ENCODE results near the gene ZNF324.
"Not testable (repeated sequence)": the region's sequence is repeated elsewhere in the genome, so short reads cannot be mapped to it uniquely, and the experiment has no call there.

Gene ZNF324

DNA sequence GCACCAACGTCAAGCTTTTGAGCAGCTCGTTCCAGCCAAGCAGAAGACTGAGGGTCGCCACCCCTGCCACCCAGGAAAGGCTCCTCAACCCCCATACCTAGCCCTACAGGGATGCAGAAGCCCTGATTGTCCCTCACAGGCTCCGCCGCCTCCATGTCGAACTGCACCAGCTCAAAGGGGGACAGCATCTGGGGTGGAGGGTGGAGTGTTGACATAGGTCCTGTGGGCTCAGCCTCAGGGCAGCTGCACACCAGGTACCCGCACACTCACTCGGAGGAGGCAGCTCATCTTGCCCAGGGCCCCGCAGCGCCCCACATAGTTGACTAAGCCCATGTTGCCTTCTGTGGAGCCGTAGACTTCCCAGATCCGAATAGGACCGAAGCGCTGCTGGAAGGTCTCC is 33.4 kb downstream of the ZNF324 start:
- no peak for DNase-seq (ENCODE audit: low spot score)

DNA sequence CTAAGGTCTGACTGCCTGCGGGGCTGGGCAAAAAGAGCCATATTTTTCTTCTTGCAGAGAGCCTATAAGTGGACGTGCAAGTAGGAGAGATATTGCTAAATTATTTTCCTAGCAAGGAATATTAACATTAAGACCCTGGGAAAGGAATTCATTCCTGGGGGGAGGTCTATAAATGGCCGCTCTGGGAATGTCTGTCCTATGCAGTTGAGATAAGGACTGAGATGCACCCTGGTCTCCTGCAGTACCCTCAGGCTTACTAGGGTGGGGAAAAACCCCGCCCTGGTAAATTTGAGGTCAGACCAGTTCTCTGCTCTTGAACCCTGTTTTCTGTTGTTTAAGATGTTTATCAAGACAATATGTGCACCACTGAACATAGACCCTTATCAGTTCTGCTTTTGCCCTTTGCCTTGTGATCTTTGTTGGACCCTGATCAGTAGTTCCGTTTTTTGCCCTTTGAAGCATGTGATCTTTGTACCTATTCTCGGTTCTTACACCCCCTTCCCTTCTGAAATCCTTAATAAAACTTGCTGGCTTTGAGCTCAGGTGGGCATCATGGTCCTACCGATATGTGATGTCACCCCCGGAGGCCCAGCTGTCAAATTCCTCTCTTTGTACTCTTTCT is 40.8 kb downstream of the ZNF324 start:
- not testable (repeated sequence) for DNase-seq (ENCODE audit: low spot score)

DNA sequence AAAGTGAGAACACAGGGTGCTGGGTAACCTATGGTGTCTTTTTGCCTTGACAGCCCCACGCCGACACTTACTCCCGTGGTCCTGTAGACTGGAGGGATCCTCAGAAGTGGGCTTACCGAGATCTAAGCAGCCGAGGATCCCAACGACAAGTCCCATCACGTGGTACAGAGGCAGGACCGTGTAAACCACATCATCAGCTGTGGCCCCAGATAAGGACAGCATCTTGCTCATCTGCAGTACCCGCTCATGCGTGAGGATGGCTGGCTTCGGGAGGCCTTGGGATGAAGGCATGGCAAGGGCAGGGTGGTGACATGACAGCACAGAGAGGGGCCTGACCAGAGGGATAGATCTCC is 42.8 kb downstream of the ZNF324 start:
- DNase-seq (ENCODE audit: low spot score): no peak

DNA sequence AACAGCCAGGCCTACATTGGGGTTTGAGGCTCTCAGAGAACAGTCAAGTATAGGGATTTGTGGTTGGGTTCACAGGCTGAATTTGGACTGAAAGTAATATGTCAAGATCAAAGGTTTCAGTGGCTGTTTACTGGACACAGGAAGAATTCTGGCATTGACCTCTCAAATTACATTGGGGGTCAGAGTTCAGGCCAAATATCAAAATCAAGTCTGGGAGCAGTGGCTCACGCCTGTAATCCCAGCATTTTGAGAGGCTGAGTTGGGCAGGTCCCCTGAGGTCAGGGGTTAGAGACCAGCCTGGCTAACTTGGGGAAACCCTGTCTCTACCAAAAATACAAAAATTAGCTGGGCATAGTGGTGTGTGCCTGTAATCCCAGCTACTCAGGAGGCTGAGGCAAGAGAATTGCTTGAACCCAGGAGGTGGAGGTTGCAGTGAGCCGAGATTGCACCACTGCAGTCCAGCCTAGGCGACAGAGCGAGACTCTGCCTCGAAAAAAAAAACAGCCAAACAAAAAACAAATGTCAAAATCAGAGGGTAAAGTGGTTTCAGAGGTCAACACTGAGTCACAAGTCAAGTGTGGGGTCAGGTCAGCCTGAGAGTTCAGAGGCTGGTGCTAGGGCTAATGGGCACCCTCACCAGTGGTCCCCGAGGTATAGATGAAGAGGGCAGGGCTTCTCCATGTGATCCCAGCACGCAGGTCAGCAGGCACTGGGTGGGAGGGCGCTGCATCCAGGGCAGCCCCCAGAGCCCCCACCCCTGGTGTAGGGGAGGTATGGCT is 43.4 kb downstream of the ZNF324 start:
- DNase-seq (ENCODE audit: low spot score): no peak

DNA sequence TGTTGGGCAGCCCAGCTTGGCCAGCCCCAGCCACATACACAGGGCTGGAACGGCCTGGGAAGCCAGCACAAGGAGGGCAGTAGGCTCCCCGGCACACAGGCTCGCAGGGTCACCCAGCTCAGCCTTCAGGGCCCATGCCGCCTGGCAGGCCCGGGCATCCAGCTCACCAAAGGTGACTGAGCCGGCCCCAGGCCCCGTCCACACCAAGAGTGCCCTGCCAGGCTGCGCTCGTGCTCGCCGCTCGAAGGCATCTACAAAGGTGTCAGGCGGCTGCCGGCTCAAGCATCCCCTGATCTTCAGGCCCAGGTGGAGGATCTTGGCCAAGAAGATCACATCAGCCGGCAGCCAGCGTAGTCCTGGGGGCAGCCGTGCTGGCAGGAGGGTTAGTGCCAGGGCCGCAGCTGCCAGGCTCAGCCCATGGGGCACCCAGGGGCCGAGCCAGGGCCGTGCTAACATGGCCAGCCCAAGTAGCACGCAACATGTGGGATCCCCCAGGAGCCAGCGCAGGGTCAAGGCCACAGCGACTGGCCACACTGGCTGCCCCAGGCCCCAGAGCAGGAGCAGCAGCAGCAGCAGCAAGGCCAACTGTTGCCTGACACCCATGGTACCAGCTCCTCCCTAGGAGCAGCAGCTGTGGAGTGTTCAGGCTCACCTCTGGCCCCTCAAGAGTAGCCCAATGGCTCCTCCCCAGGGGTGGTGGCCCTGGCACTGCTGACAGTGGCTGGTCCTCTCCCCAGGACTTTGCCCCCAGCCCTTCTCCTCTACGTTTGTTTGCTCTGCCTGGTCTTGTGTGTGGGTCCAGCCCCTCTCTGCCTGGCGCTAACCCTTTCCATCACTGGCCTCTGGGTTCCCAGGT is 44.7 kb downstream of the ZNF324 start, which contains the start of gene SLC27A5:
SLC27A5 (minus strand) TSS at position 640 of the 856 bp plus-strand sequence; CDS start at position 603, 37 bp downstream.
- DNase-seq (ENCODE audit: low spot score): no peak

DNA sequence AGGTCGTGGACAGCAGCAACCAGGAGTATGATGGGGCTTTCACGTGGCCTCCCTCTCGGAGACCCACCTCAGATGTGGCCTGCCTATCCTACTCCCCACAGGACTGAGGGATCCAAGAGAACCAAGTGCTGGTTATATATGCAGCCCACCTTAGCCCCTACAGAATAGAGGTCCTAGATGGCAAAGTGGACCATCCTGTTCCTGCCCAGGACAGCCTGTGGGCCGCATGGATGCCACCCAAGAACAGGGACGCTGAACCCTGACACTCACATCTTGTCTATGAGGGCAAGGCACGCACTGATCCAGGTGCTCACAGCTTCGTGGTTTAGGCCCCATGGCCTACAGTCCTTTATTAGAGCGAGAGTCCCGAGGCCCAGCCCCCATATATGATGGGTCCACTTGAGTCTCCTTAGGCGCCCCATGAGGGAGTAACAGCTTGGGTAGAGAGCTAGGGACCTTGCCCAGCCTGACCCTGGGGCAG is 46.4 kb downstream of the ZNF324 start:
- DNase-seq (ENCODE audit: low spot score): no peak

DNA sequence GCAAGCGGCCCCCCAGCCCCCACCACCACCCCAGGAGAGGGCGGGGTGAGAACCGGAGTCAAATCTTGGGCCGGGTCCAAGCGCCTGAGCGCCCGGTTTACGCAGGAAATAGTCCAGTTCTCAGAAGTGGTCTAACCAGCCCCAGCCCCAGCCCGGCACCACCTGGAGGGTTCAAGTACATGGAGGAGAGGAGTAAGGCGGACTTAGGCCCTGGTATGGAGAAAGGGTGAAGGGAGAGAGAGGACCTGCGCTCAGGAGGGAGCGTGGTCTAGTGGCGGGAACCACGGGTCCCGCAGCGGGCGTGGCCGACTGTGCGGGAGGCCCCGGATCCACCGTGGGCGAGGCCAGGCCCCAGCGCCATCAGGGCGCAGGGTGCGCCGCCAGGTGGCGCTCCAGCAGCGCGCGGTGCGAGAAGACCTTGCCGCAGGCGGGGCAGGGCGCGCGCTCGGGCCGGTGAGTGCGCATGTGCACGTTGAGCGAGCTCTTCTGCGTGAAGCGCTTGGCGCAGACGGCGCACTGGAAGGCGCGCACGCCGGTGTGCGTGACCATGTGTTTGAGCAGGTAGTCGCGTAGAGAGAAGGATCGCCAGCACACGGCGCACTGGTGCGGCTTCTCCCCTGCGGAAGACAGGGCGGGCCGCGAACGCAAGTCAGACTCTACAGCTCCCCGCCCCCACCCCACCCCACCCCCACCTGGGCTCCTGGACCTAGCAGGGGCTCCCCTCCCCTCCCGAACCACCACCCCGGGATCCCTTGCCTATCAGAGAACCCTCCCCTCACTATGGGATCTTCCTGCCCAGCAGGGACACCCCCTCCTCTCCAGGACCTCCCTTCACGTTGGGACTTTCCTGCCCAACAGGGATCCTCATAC is 47.0 kb downstream of the ZNF324 start:
- peak; percentile 94 for DNase-seq (ENCODE audit: low spot score)

DNA sequence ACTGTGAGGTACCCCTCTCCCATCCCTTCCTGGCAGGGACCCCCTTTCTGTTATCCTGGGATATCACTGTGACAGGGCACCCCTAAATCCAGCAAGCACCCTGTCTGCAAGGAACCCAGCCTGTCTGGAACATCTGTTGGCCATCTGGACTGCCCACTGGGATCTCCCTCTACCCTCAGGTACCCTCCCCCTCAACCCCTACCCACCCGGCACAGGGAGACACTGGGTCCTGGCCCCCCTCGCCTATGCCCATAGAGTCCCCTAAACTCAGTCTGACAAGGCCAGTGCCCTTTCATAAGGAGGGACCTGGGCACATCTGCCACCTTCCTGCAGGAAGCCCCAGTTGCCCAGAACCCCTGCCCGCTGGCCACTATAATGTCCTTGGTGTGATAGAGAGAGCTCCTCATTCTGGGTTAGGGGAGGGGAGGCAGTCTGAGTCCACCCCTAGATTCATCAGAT is 47.7 kb downstream of the ZNF324 start:
- DNase-seq (ENCODE audit: low spot score): no peak

DNA sequence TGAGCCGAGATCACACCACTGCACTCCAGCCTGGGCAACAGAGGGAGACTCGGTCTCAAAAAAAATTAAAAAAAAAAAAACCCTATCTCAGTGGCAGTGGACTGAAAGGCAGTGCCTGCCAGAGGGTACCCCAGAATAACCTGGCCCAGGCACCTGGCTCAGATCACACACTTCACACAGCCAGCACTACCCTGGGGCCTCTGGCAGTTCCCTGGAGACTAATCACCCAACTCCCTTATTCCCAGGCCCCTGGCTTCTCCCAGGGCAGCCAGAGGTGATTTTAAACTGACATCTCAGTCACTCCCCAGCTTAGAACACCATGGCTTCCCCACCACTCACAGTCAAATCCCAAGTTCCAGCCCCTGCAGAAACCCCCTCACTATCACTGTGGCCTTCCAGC is 48.4 kb downstream of the ZNF324 start:
- DNase-seq (ENCODE audit: low spot score): no peak

DNA sequence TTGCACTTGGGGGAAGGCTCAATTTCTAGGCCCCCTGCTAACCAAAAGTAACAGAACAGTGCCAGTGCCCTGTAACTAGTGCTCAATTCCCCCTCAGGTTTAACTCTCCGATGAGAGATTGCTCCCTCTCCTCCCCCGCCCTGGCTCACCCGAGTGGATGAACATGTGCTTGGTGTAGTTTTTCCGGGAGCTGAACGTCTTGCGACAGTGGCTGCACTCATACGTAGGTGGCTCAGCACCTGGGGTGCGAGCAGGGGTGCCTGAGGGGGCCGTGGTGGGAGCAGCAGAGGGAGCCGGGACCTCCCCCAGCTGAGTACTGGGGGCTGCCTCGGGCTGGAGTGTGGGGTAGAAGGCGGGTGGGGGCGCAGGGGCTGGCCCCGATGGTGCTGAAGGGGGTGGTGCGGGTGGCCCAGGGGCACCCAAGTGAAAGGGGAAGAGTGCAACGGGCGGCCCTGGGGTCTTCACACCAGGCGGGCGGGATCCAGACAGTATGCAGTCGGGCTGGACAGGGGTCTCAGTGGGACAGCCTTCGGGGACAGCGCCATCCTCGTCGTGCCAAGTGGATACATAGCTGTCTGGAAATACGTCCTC is 49.5 kb downstream of the ZNF324 start:
- no peak for DNase-seq (ENCODE audit: low spot score)

DNA sequence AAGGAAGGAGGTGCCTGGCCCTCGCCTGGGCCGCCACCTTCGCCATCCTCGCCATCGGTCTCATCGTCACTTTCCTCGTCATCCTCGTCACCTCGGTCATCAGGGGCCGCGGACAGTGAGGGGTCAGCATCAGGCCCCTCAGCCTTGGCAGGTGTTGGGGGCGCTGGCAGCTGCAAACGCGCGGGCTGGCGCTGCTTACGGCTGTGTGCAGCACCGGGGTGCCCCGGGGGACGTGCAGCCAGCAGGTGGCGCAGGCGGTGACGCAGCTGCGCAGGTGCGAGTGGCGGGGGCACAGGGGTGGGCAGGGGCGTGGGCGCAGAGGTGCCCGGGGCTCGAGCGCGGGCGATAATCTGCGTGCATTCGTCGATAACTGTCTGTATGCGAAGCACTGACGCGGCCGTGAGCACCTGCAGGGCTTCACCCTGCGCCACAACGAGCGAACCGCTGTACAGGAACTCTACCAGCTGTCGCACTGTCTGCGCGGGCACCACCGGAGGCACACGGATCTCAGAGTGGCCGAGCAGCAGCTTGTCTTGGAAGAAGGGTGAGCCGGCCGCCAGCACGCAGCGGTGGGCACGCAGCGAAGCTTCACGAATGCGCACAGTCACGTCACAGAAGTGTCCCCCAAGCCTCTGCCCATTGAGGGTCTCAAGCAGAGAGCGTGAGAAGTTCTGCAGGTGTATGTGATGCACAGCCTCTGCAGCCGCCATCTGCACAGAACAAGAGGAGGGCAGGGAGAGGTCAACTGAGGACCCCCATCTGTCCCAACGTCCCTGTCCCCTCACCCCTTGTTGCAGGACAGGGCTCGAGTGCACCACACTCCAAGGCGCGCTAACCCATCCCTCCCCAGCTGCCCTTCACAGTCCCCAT is 50.3 kb downstream of the ZNF324 start:
- no peak for DNase-seq (ENCODE audit: low spot score)

DNA sequence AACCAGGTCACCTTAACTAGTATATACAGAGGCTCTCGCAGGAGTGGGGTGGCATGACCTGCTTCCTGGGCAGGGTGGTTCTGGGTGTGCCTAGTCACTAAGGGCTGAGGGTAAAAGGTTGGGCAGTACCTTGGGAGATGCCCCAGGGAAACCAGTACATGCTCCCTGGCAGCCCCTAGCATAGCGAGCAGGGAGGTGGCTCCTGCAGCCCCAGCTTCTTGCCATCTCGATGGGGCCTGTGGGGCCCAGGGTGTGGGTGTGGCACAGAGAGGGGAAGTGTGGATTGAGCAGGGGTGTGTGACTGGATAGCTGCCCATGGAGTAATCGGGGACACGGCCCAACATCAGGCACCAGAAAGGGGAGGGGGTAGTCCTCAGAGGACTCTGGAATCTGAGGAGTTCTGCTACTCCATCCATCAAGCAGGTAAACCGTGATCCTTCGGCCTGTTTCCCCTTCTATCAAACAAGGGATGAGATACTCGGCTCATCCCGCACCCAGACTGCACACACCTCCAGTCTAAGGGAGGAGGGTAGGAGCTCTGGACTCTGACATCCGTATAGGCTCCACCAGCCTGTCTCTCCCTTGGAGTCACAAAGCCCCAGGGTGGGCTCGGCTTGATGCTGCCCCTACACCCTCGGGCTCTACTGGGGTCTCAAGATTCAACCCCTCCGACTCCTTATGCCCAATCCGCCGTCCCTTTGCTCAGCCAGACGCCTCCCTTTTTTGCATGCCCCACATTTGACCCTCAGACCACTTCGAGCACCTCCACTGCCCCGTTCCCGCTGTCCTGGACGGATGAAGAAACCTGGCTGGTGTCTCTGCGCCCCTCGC is 51.6 kb downstream of the ZNF324 start:
- no peak for DNase-seq (ENCODE audit: low spot score)

DNA sequence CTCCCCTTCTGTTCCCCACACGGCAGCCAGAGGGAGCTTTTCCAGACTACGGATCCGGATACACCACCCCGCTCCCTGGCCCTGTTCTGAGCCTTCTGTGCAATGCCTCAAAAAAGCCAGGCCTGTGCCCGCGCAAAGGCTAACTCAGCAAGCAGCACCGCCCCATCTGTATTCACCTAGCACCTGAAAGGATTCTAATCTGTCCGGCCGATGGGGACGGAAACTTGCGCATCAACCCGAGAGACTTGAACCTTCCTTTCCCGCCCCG is 52.1 kb downstream of the ZNF324 start:
- peak; percentile 52 for DNase-seq (ENCODE audit: low spot score)

DNA sequence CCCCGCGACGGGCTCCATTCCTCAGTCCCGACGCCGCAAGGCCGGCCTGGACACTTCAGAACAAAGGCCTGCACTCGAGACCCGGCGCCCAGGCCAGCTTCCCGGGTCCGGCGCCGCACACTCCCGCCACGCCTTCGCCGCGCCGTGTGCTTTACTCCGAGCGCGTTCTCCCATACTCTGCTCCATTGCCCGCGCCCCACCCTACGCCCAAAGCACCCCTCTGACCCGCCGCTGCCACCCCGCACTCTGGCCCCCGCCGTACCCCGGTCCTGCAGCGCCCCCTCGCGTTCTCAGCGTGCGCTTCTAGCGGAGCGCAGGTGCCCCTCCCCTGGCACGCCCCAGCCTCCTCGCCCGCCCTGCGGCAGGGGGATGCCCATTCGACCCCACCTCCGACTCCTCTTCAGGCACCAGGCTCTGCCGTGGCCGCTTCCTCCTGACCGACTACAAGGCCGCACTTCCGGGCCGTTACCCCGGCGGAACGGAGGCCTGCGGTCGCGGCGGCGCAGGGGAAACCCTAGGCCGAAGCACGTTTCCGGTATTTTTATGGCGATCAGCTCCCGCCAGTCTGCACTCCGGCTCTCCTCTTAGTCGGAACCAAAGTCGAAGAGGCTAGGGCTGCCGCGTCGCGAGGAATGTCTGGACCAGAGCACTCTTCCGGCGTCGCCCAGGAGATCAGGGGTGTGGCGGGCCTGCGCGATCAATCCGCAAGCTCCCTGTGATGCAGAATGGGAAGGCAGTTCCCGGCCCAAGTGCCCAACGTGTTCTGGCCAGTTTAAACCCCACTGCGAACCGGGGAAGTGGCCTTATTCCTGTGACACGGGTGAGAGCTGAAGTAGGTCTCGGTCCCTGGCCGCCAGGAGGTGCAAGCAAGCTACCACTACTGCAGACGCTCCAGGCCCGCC is 52.7 kb downstream of the ZNF324 start, which contains the start of gene ZBTB45:
ZBTB45 (minus strand) TSS at position 456 of the 902 bp plus-strand sequence. CDS start 2,137 bp downstream, outside the sequence.
- DNase-seq (ENCODE audit: low spot score): peak; percentile 93

DNA sequence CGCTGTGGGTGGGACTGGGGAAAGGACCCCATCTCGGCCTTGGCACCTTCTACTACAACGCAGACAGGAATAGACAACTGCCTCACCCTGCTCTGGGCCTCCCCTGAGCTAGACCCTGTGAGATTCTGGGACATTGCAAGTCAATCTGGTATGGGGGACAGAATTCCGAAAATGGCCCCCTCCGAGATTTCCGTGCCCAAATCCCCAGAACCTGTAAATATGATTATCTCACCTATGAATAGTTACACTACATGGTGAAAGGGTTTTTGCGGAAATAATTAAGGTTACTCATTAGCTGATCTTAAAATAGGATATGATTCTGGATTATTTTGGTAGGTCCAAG is 53.3 kb downstream of the ZNF324 start:
- no peak for DNase-seq (ENCODE audit: low spot score)

DNA sequence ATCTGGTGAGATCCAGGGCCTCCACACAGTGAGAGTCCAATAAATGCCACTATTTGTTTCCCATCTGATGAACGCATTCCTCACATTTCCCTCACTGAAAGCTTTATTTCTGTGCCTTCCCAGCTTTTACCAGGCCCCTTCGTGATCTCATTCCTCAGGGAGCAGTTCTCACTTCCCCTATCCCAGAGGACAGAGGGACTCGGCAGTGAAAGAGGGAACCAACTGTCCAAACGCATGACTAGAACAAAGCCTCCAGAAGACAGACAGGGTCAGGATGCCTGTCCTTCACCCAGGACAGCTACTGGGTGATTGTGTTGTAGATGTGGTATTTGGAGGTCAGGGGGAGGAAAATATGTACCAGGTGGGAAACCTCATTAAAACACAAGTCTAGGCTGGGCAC is 54.8 kb downstream of the ZNF324 start:
- no peak for DNase-seq (ENCODE audit: low spot score)

DNA sequence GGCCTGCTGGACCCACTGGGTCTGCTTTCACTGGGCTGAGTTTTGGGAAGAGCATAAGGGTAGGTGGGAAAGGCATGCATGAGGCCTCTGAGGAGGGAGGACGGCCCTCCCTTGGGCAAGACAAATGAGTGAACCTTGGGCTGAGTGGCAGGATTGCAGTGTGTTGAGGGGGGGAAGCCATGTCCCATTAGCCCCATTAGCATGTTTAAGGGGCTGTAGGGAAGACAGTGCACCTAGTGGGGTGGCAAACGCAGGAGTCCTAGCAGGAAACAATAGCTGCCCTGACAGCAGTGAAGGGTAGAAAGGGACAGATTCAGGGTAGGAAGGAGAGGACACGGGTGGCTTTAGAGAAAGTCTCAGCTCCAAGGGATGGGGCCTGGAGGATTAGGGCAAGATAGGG is 55.8 kb downstream of the ZNF324 start:
- DNase-seq (ENCODE audit: low spot score): no peak

Measured in CD4-positive, alpha-beta T cell treated with Interleukin-15 for 4 hours (primary cell).